HEK293 (cell line): ENCODE measurements around the gene APH1A.
A peak's percentile ranks its signal among the peaks of the same experiment; 100 is the strongest.

Source experiments
- GLIS1 ChIP-seq: fragments of 450-650 bp; formaldehyde crosslinking; IDR thresholded peaks from 2 replicates; pipeline ENCODE4 v1.5.1; 2016; ENCODE audit warnings: missing biosample characterization, missing genetic modification characterization
- HOXC10 ChIP-seq: sonication (generic); formaldehyde crosslinking; IDR thresholded peaks from 2 replicates; pipeline ENCODE4 v1.8.1; 2023; ENCODE audit warnings: mild to moderate bottlenecking, missing genetic modification reagents
- HOXD13 ChIP-seq: sonication (generic); formaldehyde crosslinking; IDR thresholded peaks from 2 replicates; pipeline ENCODE4 v1.8.0; 2022; ENCODE audit warnings: missing genetic modification reagents, borderline replicate concordance
- KLF7 ChIP-seq: fragments of 450-650 bp; formaldehyde crosslinking; IDR thresholded peaks from 2 replicates; pipeline ENCODE4 v1.5.1; 2016; ENCODE audit warnings: missing biosample characterization, missing genetic modification characterization, borderline replicate concordance
- KLF9 ChIP-seq: fragments of 450-650 bp; formaldehyde crosslinking; IDR thresholded peaks from 2 replicates; pipeline ENCODE4 v1.5.1; 2016; ENCODE audit warnings: missing biosample characterization, missing genetic modification characterization, low read depth
- MYNN ChIP-seq: fragments of 450-650 bp; formaldehyde crosslinking; IDR thresholded peaks from 2 replicates; pipeline ENCODE4 v1.5.1; 2016; ENCODE audit warnings: missing biosample characterization, missing genetic modification characterization, borderline replicate concordance
- OVOL3 ChIP-seq: fragments of 450-650 bp; formaldehyde crosslinking; IDR thresholded peaks from 2 replicates; pipeline ENCODE4 v1.5.1; 2016; ENCODE audit warnings: missing biosample characterization, missing genetic modification characterization
- PRDM1 ChIP-seq: fragments of 450-650 bp; formaldehyde crosslinking; IDR thresholded peaks from 2 replicates; pipeline ENCODE4; 2016; ENCODE audit warnings: missing biosample characterization, missing genetic modification characterization
- RBAK ChIP-seq: fragments of 450-650 bp; formaldehyde crosslinking; IDR thresholded peaks from 2 replicates; pipeline ENCODE4 v1.5.1; 2016; ENCODE audit warnings: missing biosample characterization, missing genetic modification characterization
- SCRT2 ChIP-seq: fragments of 450-650 bp; formaldehyde crosslinking; IDR thresholded peaks from 2 replicates; pipeline ENCODE4 v1.5.1; 2016; ENCODE audit warnings: missing biosample characterization, missing genetic modification characterization
- TRIM28 ChIP-seq: IDR thresholded peaks from 2 replicates; pipeline ENCODE4 v1.6.1; 2011; ENCODE audit warnings: low read length, control low read depth, borderline replicate concordance
- YY1 ChIP-seq: fragments of 450-650 bp; formaldehyde crosslinking; IDR thresholded peaks from 2 replicates; pipeline ENCODE4 v1.5.1; 2018; ENCODE audit warnings: missing biosample characterization, missing genetic modification characterization
- YY2 ChIP-seq: fragments of 450-650 bp; formaldehyde crosslinking; IDR thresholded peaks from 2 replicates; pipeline ENCODE4 v1.5.1; 2016; ENCODE audit warnings: missing biosample characterization, missing genetic modification characterization
- ZNF114 ChIP-seq: fragments of 450-650 bp; formaldehyde crosslinking; IDR thresholded peaks from 2 replicates; pipeline ENCODE4 v1.5.0; 2017; ENCODE audit warnings: missing biosample characterization, missing genetic modification characterization
- ZNF169 ChIP-seq: fragments of 450-650 bp; formaldehyde crosslinking; IDR thresholded peaks from 2 replicates; pipeline ENCODE4 v1.5.1; 2016; ENCODE audit warnings: missing biosample characterization, missing genetic modification characterization
- ZNF24 ChIP-seq: fragments of 450-650 bp; formaldehyde crosslinking; IDR thresholded peaks from 2 replicates; pipeline ENCODE4 v1.5.1; 2016; ENCODE audit warnings: missing biosample characterization, missing genetic modification characterization
- ZNF324 ChIP-seq: fragments of 450-650 bp; formaldehyde crosslinking; IDR thresholded peaks from 2 replicates; pipeline ENCODE4 v1.5.1; 2016; ENCODE audit warnings: missing biosample characterization, missing genetic modification characterization
- ZNF335 ChIP-seq: fragments of 450-650 bp; formaldehyde crosslinking; conservative IDR thresholded peaks from 2 replicates; pipeline ENCODE4 v1.5.1; 2016; ENCODE audit warnings: missing biosample characterization, missing genetic modification characterization
- ZNF510 ChIP-seq: fragments of 450-650 bp; formaldehyde crosslinking; IDR thresholded peaks from 2 replicates; pipeline ENCODE4 v1.5.1; 2018; ENCODE audit warnings: mild to moderate bottlenecking, missing genetic modification characterization, missing biosample characterization; ENCODE audit not compliant: insufficient replicate concordance
- ZNF629 ChIP-seq: fragments of 450-650 bp; formaldehyde crosslinking; IDR thresholded peaks from 2 replicates; pipeline ENCODE4 v1.5.1; 2017; ENCODE audit warnings: missing biosample characterization, missing genetic modification characterization
- ZNF768 ChIP-seq: fragments of 450-650 bp; formaldehyde crosslinking; IDR thresholded peaks from 2 replicates; pipeline ENCODE4 v1.5.1; 2018; ENCODE audit warnings: missing biosample characterization, mild to moderate bottlenecking, missing genetic modification characterization
- ZNF843 ChIP-seq: fragments of 450-650 bp; formaldehyde crosslinking; IDR thresholded peaks from 2 replicates; pipeline ENCODE4 v1.5.1; 2016; ENCODE audit warnings: missing biosample characterization, missing genetic modification characterization
- TF ChIP-seq, protein P1 (sequence below): fragments of 450-650 bp; formaldehyde crosslinking; IDR thresholded peaks from 2 replicates; pipeline ENCODE4 v1.5.1; 2016; ENCODE audit warnings: missing biosample characterization, missing genetic modification characterization, borderline replicate concordance
- TF ChIP-seq, protein P2 (sequence below): fragments of 450-650 bp; formaldehyde crosslinking; IDR thresholded peaks from 2 replicates; pipeline ENCODE4 v1.5.1; 2016; ENCODE audit warnings: missing biosample characterization, missing genetic modification characterization
- TF ChIP-seq, protein P3 (sequence below): fragments of 450-650 bp; formaldehyde crosslinking; IDR thresholded peaks from 2 replicates; pipeline ENCODE4 v1.5.1; 2017; ENCODE audit warnings: missing biosample characterization, missing genetic modification characterization
- TF ChIP-seq, protein P4 (sequence below): fragments of 450-650 bp; formaldehyde crosslinking; IDR thresholded peaks from 2 replicates; pipeline ENCODE4 v1.5.1; 2016; ENCODE audit warnings: missing biosample characterization, missing genetic modification characterization
- TF ChIP-seq, protein P5 (sequence below): fragments of 450-650 bp; formaldehyde crosslinking; IDR thresholded peaks from 2 replicates; pipeline ENCODE4 v1.5.1; 2016; ENCODE audit warnings: missing biosample characterization, missing genetic modification characterization

APH1A gene

GRCh38 chr1:150235852-150236613, 32.8 kb downstream of the APH1A start, which contains the start of gene ANP32E (continued):
- TF ChIP-seq, protein P1, sequence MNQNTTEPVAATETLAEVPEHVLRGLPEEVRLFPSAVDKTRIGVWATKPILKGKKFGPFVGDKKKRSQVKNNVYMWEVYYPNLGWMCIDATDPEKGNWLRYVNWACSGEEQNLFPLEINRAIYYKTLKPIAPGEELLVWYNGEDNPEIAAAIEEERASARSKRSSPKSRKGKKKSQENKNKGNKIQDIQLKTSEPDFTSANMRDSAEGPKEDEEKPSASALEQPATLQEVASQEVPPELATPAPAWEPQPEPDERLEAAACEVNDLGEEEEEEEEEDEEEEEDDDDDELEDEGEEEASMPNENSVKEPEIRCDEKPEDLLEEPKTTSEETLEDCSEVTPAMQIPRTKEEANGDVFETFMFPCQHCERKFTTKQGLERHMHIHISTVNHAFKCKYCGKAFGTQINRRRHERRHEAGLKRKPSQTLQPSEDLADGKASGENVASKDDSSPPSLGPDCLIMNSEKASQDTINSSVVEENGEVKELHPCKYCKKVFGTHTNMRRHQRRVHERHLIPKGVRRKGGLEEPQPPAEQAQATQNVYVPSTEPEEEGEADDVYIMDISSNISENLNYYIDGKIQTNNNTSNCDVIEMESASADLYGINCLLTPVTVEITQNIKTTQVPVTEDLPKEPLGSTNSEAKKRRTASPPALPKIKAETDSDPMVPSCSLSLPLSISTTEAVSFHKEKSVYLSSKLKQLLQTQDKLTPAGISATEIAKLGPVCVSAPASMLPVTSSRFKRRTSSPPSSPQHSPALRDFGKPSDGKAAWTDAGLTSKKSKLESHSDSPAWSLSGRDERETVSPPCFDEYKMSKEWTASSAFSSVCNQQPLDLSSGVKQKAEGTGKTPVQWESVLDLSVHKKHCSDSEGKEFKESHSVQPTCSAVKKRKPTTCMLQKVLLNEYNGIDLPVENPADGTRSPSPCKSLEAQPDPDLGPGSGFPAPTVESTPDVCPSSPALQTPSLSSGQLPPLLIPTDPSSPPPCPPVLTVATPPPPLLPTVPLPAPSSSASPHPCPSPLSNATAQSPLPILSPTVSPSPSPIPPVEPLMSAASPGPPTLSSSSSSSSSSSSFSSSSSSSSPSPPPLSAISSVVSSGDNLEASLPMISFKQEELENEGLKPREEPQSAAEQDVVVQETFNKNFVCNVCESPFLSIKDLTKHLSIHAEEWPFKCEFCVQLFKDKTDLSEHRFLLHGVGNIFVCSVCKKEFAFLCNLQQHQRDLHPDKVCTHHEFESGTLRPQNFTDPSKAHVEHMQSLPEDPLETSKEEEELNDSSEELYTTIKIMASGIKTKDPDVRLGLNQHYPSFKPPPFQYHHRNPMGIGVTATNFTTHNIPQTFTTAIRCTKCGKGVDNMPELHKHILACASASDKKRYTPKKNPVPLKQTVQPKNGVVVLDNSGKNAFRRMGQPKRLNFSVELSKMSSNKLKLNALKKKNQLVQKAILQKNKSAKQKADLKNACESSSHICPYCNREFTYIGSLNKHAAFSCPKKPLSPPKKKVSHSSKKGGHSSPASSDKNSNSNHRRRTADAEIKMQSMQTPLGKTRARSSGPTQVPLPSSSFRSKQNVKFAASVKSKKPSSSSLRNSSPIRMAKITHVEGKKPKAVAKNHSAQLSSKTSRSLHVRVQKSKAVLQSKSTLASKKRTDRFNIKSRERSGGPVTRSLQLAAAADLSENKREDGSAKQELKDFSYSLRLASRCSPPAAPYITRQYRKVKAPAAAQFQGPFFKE (tag by site-specific recombination), result no peak
- TF ChIP-seq ZNF629 (tag by site-specific recombination) (peak; percentile 82), TRIM28 (peak; percentile 83; the same call in 1 of the 2 replicates), ZNF510 (tag by site-specific recombination) (no peak), HOXC10 (CRISPR knock-in tag) (no peak), ZNF843 (peak; percentile 76; the same call in 1 of the 2 replicates), ZNF24 (peak; percentile 71), ZNF335 (tag by site-specific recombination) (peak; percentile 81), PRDM1 (tag by site-specific recombination) (peak; percentile 97), OVOL3 (tag by site-specific recombination) (0 out of 2 replicates have a peak, but pooled peaks have one; percentile 32), RBAK (tag by site-specific recombination) (peak; percentile 44; the same call in 1 of the 2 replicates), YY2 (tag by site-specific recombination) (peak; percentile 99), YY1 (tag by site-specific recombination) (peak; percentile 98), ZNF768 (tag by site-specific recombination) (no peak), ZNF324 (peak; percentile 95), HOXD13 (peak; percentile 60; the same call in 1 of the 2 replicates), SCRT2 (tag by site-specific recombination) (0 out of 2 replicates have a peak, but pooled peaks have one; percentile 20), ZNF169 (no peak), GLIS1 (peak; percentile 73), ZNF114 (no peak), KLF9 (tag by site-specific recombination) (peak; percentile 84), MYNN (tag by site-specific recombination) (no peak), KLF7 (tag by site-specific recombination) (peak; percentile 72; the same call in 1 of the 2 replicates)
- TF ChIP-seq, protein P2, sequence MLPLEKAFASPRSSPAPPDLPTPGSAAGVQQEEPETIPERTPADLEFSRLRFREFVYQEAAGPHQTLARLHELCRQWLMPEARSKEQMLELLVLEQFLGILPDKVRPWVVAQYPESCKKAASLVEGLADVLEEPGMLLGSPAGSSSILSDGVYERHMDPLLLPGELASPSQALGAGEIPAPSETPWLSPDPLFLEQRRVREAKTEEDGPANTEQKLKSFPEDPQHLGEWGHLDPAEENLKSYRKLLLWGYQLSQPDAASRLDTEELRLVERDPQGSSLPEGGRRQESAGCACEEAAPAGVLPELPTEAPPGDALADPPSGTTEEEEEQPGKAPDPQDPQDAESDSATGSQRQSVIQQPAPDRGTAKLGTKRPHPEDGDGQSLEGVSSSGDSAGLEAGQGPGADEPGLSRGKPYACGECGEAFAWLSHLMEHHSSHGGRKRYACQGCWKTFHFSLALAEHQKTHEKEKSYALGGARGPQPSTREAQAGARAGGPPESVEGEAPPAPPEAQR (tag by site-specific recombination), result peak; percentile 98
- TF ChIP-seq, protein P3, sequence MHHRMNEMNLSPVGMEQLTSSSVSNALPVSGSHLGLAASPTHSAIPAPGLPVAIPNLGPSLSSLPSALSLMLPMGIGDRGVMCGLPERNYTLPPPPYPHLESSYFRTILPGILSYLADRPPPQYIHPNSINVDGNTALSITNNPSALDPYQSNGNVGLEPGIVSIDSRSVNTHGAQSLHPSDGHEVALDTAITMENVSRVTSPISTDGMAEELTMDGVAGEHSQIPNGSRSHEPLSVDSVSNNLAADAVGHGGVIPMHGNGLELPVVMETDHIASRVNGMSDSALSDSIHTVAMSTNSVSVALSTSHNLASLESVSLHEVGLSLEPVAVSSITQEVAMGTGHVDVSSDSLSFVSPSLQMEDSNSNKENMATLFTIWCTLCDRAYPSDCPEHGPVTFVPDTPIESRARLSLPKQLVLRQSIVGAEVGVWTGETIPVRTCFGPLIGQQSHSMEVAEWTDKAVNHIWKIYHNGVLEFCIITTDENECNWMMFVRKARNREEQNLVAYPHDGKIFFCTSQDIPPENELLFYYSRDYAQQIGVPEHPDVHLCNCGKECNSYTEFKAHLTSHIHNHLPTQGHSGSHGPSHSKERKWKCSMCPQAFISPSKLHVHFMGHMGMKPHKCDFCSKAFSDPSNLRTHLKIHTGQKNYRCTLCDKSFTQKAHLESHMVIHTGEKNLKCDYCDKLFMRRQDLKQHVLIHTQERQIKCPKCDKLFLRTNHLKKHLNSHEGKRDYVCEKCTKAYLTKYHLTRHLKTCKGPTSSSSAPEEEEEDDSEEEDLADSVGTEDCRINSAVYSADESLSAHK (tag by site-specific recombination), result peak; percentile 47
- TF ChIP-seq, protein P4, sequence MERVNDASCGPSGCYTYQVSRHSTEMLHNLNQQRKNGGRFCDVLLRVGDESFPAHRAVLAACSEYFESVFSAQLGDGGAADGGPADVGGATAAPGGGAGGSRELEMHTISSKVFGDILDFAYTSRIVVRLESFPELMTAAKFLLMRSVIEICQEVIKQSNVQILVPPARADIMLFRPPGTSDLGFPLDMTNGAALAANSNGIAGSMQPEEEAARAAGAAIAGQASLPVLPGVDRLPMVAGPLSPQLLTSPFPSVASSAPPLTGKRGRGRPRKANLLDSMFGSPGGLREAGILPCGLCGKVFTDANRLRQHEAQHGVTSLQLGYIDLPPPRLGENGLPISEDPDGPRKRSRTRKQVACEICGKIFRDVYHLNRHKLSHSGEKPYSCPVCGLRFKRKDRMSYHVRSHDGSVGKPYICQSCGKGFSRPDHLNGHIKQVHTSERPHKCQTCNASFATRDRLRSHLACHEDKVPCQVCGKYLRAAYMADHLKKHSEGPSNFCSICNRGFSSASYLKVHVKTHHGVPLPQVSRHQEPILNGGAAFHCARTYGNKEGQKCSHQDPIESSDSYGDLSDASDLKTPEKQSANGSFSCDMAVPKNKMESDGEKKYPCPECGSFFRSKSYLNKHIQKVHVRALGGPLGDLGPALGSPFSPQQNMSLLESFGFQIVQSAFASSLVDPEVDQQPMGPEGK (tag by site-specific recombination), result peak; percentile 97
- TF ChIP-seq, protein P5, sequence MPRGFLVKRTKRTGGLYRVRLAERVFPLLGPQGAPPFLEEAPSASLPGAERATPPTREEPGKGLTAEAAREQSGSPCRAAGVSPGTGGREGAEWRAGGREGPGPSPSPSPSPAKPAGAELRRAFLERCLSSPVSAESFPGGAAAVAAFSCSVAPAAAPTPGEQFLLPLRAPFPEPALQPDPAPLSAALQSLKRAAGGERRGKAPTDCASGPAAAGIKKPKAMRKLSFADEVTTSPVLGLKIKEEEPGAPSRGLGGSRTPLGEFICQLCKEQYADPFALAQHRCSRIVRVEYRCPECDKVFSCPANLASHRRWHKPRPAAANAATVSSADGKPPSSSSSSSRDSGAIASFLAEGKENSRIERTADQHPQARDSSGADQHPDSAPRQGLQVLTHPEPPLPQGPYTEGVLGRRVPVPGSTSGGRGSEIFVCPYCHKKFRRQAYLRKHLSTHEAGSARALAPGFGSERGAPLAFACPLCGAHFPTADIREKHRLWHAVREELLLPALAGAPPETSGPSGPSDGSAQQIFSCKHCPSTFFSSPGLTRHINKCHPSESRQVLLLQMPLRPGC (tag by site-specific recombination), result peak; percentile 80
